Amniotic stem cell (primary cell): Measurements from ENCODE around the gene MUC2.

Experiments used
- DNase-seq: peaks from one replicate; lab custom pipeline; 2025; lab: John Stamatoyannopoulos, UW

MUC2 gene

GRCh38 chr11:1121813-1122663 is 47.4 kb downstream of the MUC2 start:
- no peak for DNase-seq

GRCh38 chr11:1122664-1123002 is 48.0 kb downstream of the MUC2 start:
- DNase-seq, result no peak

GRCh38 chr11:1123970-1124369 is 49.3 kb downstream of the MUC2 start:
- DNase-seq, result no peak
